RWPE2 (cell line): ENCODE measurements around the gene WFIKKN2.

Experiments used
- ATAC-seq: fragments of 200-7000 bp; cut with Tn5 transposase; 3 replicates; pipeline ENCODE4 v1.9.1; 2021; ENCODE audit warnings: low read depth
- DNase-seq: peaks from one replicate; pipeline ENCODE4 v3.0.0-alpha.2; 2020; ENCODE audit warnings: low spot score
- H3K27ac ChIP-seq: fragments of 450-650 bp; 2 replicates; pipeline ENCODE4 v1.5.1; 2017; ENCODE audit warnings: mild to moderate bottlenecking; ENCODE audit not compliant: poor library complexity, severe bottlenecking
- H3K27me3 ChIP-seq: fragments of 250-450 bp; sonication (Bioruptor Pico); 2 replicates; pipeline ENCODE4 v1.5.1; 2021; ENCODE audit warnings: mild to moderate bottlenecking, moderate library complexity; ENCODE audit not compliant: insufficient read depth, poor library complexity, severe bottlenecking
- H3K36me3 ChIP-seq: fragments of 250-450 bp; sonication (Bioruptor Pico); 2 replicates; pipeline ENCODE4 v1.5.1; 2020; ENCODE audit warnings: low read depth, mild to moderate bottlenecking, moderate library complexity
- H3K4me1 ChIP-seq: fragments of 250-450 bp; sonication (Bioruptor Pico); 2 replicates; pipeline ENCODE4 v1.5.1; 2021; ENCODE audit warnings: mild to moderate bottlenecking, moderate library complexity; ENCODE audit not compliant: insufficient read depth, poor library complexity, severe bottlenecking
- H3K4me3 ChIP-seq: fragments of 250-450 bp; sonication (Bioruptor Pico); 2 replicates; pipeline ENCODE4 v1.5.1; 2021; ENCODE audit warnings: mild to moderate bottlenecking, moderate library complexity; ENCODE audit not compliant: severe bottlenecking
- H3K9me3 ChIP-seq: fragments of 250-450 bp; sonication (Bioruptor Pico); 2 replicates; pipeline ENCODE4 v1.5.1; 2021; ENCODE audit warnings: mild to moderate bottlenecking, moderate library complexity; ENCODE audit not compliant: severe bottlenecking
- TF ChIP-seq, protein P1 (sequence below): fragments of 450-650 bp; IDR thresholded peaks from one replicate; pipeline ENCODE4 v1.5.1; 2017; ENCODE audit warnings: mild to moderate bottlenecking, moderate library complexity; ENCODE audit not compliant: poor library complexity, severe bottlenecking

WFIKKN2 gene

DNA sequence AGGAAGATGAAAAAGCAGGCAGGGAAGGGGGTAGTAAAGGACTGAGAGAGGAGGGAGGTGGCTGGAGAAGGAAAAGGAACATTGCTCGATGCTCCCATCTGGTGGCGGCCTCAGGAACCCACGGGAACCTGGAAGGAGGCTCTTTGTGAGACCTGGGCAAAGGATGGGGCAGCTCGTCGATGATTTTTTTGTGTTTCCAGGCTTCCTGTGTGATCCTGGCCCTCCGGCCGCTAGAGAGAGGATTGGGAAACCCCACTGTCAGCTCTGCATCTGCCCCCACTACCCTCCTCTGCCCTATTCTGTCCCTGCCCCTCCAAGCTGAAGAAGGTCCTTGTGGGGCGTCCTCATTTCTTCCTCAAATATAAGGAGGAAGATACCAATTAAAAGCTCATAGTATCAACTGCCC, 6.6 kb downstream of the WFIKKN2 start:
- Histone ChIP-seq H3K36me3 (no peaks in the 10 kb centered on the region), H3K27me3 (no peaks in the 10 kb centered on the region), H3K4me1 (no peaks in the 10 kb centered on the region), H3K9me3 (no peaks in the 10 kb centered on the region), H3K27ac (no peak overlapping the region), H3K4me3 (no peak overlapping the region)
- no peak for DNase-seq
- peak; percentile 79 for ATAC-seq
- TF ChIP-seq, protein P1, sequence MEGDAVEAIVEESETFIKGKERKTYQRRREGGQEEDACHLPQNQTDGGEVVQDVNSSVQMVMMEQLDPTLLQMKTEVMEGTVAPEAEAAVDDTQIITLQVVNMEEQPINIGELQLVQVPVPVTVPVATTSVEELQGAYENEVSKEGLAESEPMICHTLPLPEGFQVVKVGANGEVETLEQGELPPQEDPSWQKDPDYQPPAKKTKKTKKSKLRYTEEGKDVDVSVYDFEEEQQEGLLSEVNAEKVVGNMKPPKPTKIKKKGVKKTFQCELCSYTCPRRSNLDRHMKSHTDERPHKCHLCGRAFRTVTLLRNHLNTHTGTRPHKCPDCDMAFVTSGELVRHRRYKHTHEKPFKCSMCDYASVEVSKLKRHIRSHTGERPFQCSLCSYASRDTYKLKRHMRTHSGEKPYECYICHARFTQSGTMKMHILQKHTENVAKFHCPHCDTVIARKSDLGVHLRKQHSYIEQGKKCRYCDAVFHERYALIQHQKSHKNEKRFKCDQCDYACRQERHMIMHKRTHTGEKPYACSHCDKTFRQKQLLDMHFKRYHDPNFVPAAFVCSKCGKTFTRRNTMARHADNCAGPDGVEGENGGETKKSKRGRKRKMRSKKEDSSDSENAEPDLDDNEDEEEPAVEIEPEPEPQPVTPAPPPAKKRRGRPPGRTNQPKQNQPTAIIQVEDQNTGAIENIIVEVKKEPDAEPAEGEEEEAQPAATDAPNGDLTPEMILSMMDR, result peak; percentile 82

DNA sequence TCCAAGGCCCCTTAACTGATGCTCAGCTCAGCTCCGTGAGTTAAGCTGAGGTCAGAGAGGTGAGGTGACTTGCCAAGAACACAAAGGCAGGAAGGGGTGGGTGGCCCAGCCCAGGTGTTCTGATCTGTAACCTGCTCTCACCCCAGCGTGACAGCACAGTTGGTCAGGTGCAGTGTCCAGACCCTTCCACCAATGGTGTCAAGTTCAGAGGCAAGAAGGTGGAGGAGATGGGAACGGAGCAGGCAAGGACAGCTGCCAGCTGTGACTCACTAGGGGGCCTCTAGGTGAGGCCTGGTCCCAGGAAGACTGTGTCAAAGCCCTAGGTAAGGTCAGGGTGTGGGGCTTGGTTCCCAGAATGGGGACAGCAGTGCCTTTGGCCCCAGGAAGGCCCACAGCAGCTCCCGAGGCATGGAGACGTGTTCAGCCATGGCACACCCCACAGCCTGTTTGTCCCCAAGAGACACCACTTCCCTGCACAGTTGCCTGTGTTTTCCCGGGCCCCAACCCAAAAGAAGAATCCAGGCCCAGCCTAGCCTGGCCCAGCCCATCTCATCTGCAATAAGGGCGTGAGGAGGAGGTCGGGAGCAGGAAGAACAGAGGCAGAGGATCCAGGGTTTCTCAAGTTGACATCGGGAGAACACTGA, 7.2 kb downstream of the WFIKKN2 start:
- H3K27me3 ChIP-seq, result no peaks in the 10 kb centered on the region
- no peaks in the 10 kb centered on the region for H3K9me3 ChIP-seq
- H3K27ac ChIP-seq, result no peak overlapping the region
- ATAC-seq (no peak), DNase-seq (no peak)
- H3K36me3 ChIP-seq, result no peaks in the 10 kb centered on the region
- TF ChIP-seq, protein P1, result no peak
- no peak overlapping the region for H3K4me3 ChIP-seq
- no peaks in the 10 kb centered on the region for H3K4me1 ChIP-seq

DNA sequence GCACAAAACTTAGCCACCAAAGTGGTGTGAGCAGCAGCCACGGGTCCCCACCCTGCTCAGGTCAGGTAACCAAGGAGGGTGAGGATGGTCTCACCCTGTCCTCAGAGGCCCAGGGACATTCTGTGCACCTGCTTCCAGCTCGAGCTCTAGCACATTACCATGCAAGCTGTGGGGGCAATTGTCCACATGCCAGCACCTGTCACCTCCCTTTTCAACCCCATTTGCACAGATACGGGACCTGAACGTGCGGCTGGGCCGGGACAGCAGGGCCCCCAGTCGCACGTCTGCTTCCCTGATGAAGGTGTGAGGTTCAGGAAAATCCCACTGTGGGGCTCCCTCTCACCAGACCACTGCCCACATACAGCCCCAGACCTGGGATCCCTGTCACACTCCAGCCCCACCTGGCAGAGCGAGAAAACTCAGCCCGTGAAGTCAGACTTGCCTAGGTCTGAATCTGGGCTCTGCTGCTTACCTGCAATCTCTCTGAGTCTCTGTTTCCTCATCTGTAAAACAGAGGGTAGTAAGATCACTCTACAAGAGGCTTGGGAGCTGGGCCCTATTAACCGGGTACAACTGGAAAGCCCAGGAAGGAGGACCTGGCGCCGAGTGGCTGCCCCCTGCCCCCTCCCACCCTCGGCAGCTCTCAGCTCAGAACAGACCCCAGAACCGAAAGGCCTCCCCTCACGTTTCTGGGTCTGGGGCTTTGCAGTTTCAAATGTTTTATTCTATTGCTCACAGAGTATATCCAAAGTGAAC, 7.9 kb downstream of the WFIKKN2 start:
- H3K9me3 ChIP-seq, result no peaks in the 10 kb centered on the region
- H3K27ac ChIP-seq, result no peak overlapping the region
- no peaks in the 10 kb centered on the region for H3K36me3 ChIP-seq
- ATAC-seq (no peak), DNase-seq (no peak)
- no peaks in the 10 kb centered on the region for H3K27me3 ChIP-seq
- no peak overlapping the region for H3K4me3 ChIP-seq
- TF ChIP-seq, protein P1, result no peak
- no peaks in the 10 kb centered on the region for H3K4me1 ChIP-seq

GRCh38 chr17:50844117-50844700, 8.8 kb downstream of the WFIKKN2 start:
- Histone ChIP-seq H3K4me1 (no peaks in the 10 kb centered on the region), H3K27ac (no peak overlapping the region), H3K9me3 (no peaks in the 10 kb centered on the region), H3K36me3 (no peaks in the 10 kb centered on the region), H3K27me3 (no peaks in the 10 kb centered on the region), H3K4me3 (no peak overlapping the region)
- ATAC-seq (no peak), DNase-seq (no peak)
- TF ChIP-seq, protein P1, result no peak
